Activated T-cell treated with anti-CD3 and anti-CD28 coated beads for 4 hours (primary cell): ENCODE results near the gene KCNE1.
"Not testable (repeated sequence)": the region's sequence is repeated elsewhere in the genome, so short reads cannot be mapped to it uniquely, and the experiment has no call there.

Experiments used
- DNase-seq: peaks from one replicate; pipeline ENCODE4 v3.0.0-alpha.2; 2020

The KCNE1 gene

DNA sequence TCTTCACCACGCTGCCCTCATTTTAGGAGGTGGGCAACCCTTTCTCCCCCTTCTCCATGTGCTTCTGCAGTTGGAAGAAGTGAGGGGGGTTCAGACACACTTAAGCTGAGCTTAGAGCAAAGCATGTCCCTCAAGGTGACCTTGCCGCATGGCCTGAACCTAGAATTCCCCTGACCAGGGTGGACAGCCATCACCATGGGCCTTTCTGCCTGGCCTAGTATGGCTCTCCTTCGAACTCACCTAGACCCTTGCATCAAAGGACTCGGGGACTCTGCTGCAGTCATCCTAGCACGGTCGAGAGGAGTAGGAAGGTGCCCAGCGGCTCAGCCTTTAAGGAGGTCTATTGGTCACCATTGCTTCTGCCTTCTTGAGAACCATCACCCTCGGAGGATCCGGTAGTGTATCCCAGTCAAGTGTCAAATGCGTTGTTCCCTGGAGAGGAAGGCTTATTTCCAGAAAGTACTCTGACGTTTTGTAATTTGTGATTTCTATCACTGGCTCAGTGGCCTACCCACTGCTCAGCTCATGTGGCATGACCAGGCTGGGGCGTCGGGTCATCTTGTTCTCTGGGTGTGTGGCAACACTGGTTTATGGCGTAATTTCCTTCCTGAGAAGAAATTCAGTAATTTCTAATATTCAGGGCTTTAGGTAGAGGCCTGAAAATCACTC is at the start of gene KCNE1:
KCNE1 (minus strand) TSS at position 424 of the 669 bp plus-strand sequence. CDS start 62,576 bp downstream, outside the sequence.
- no peak for DNase-seq

DNA sequence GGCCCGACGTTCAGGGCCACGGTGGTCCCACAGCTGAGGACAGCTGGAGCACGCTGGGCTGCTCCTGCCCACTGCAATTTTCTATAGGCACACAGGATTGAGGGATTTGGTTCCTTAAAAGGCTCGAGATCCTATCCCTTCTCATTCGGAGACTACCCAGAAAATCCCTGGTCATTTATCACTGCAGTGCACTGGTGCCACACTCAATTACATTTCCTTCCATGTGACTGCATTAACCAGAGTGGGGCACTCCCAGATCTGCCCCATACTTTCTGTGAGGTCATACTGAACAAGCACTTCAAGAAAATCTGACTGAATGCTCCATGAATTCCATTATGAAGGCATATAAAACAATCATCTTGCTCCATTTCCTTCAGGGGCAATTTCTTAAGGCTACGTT is 49.8 kb upstream of the KCNE1 start:
- DNase-seq: no peak

DNA sequence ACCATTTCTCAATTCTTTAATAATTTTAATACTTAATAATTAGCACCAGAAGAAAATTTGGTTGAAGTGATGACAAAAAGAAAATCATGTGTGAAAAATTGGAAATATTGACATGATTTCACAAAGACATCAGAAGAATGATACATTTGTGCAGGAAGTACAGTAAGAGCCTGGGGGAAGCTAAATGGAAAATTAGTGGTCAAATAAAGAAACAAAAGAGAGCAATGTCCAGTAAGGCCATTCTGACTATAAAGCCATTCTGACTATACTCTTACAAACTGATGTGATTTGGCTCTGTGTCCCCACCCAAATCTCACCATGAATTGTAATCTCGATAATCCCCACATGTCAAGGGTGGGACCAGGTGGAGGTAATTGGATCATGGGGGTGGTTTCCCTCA is 48.6 kb upstream of the KCNE1 start:
- DNase-seq: no peak

DNA sequence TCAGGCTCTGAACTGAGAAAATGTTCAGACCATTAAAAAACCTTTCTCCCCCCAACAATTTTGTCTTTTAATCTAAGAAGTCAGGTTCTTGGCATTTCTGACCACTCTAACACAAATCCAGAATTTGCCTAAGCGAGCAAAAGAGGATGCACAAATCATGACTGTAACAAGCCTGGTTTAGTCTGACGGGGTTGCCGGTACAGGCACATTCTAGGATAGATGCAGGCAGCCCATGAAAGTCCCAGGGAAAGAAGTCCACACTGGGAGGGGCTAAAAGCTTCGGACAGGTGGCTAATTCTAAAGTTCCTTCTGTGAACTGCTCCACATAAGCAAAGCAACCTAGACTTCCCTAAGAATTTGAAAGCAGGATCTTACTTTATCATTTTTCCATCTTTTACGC is 48.0 kb upstream of the KCNE1 start:
- no peak for DNase-seq

DNA sequence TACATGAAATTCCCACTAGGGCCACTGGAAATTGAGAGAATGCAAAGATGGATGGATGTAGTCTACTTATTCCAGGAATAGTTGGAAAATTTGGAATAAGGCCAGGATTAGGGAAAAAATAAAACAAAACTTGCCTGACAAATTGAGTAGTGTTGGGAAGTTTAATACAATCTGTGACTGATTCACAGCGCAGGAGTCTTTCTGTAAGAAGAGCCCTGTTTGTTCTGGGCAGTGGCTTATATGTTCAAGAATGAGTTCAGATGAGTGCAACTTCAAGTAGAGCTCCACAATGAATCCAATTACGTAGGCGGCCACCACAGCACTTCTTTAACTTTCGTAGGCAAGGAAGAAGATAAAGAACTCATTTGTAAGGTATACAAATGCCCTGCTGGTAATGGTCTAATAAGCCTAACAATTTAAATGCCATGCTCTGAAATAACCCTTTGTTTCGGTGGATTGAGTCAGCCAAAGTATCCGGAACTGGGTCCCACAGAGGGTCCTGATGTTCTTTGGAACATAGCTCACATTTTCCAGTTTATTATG is 47.1 kb upstream of the KCNE1 start:
- DNase-seq: no peak

DNA sequence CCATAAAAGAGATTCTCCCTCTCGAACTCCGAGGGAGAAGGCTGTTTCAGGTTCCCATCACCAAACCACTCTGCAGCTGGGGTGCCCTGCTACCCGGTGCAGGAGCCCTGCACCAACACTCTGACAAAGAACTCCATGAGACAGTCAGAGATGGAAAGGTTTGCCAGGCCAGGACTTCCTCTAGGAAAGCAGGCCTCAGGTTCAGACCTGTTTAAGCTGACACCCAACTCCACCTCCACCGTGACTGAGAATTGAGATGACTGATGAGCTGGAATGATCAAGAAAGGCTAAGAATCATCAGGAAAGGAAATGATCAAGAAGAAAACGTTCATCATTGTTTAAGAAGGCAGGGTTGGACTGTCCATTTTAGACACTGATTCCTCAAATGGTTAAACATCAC is 46.2 kb upstream of the KCNE1 start:
- no peak for DNase-seq

DNA sequence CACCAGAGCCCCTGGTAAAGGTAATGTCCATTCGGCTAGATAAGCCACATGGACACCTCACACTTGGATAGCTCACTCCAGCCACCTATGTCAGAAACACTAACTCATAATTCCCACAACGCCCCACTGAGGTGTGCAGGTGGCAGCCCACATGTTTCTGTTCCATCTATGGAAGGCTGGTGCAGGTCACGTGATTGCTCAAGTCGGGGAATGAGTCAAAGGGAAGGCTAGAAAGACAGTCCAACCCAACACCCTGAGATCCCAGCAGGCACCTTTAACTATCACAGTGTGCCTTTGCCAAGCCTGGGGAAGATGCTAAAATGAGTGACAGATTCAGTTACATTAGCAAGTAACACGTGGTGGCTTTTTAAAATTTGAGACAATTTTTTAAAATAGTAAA is 45.3 kb upstream of the KCNE1 start:
- no peak for DNase-seq

DNA sequence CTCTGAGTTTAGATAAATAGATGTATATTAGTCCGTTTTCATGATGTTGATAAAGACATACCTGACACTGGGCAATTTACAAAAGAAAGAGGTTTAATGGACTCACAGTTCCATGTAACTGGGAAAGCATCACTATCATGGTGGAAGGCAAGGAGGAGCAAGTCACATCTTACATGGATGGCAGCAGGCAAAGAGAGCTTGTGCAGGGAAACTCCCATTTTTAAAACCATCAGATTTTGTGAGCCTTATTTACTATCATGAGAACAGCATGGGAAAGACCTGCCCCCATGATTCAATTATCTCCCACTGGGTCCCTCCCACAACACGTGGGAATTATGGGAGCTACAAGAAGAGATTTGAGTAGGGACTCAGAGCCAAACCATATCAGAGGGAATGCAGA is 42.7 kb upstream of the KCNE1 start:
- DNase-seq: not testable (repeated sequence)

DNA sequence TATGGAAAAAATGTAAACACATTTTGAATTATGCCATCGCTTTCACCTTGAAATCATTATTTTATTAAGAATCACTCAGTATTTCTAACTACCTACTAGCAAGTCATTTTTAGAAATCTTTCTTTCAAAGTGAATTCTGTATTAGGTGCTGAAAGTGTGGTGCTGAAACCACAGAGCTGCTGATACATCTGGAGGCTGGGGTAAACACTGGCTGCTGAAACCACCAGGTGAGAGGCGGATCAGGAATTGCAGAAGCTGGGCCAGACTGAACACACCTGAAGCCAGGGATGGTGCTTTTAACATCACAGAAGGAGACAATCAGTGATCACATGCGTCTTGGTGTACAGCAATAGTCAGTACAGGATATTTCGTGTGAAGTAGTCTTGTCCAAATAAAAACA is 42.2 kb upstream of the KCNE1 start:
- DNase-seq: no peak

DNA sequence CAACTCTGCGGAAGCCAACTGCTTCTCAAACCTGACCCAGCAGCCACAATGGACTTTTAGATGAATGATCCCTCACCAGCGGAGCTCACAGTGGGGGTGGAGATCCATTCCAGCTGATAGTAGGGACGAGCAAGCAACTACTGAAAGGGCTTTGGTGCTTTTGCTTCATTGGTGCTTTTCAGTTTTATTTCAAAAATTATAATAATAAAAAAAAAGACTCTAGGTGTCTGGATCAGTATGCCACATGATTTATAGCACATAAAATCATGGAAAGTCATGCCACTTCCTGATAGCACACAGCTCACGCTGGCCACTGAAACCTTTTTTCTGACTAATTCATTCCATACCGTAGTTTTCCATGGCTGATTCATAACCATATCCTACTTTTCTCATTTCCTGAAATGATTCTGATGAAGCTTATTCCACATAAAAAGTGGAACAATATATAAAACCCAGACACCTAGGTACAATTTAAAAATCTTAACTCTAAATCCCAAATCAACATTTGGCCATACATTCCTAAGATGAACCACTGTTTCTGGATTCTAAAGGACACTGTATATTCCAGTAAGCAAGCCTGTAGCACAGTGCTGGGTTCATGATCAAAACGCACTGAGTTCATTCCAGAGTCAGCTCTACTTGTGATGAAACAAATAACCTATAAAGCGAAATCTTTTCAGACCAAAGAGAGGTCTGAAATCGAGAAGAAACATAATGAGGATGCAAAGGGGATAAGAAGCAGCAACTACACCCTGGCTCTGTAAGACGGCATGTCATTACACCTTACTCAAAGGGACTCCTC is 41.3 kb upstream of the KCNE1 start:
- no peak for DNase-seq

DNA sequence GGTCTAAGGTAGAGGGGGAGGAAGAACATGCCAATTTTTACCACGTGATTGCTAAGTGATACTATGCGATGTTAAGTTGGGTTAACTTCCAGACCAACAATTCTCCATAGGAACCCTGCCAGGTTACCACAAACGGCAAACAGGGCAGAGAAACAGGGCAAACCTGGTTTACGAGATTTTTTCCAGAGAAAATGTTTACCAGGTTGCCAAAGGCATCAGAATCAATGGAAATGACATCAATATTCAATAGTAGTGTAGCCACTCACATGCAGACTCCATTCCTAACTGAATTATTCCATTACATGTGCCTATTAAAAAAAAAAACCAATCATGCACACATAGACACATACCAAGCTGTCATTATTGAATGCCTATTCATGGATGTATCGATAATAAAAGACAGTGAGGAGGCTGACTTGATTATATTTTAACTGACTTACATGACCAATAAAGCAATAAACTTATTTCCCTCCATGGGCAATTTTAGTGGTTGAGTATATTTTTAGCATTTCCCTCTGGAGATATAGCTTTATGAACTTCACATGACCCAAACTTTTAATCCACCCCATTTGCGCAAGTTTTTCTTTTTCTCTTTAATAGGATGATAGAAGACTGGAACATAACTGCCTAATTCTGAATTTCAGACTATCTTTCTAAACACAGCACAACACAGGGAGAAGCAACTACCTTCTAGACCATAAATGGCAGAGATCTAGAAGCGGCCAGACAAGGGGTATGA is 40.5 kb upstream of the KCNE1 start:
- no peak for DNase-seq

DNA sequence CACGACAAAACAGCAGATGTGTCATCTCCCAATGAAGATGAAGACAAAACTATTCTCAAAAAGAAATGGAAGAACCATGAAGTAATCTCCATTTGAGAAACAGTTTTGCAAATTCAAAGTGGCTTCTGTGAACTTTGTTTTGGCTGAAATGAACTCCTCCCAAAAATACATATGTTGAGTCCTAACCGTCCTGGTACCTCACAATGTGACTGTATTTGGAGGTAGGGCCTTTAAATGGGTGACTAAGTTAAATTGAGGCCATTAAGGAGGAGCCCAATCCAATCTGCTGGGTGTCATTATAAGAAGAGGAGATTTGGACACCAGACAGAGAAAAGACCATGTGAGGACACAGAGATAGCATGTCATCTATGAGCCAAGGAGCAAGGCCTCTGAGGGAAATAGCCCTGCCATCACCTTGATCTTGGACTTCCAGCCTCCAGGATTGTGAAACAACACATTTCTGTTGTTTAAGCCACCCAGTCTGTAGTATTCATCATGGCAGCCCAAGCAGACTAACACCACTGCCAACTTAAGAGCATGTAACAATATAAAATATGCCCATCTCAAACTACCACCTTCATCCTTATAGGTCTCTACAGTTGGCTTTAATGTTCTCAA is 38.3 kb upstream of the KCNE1 start:
- DNase-seq: no peak

DNA sequence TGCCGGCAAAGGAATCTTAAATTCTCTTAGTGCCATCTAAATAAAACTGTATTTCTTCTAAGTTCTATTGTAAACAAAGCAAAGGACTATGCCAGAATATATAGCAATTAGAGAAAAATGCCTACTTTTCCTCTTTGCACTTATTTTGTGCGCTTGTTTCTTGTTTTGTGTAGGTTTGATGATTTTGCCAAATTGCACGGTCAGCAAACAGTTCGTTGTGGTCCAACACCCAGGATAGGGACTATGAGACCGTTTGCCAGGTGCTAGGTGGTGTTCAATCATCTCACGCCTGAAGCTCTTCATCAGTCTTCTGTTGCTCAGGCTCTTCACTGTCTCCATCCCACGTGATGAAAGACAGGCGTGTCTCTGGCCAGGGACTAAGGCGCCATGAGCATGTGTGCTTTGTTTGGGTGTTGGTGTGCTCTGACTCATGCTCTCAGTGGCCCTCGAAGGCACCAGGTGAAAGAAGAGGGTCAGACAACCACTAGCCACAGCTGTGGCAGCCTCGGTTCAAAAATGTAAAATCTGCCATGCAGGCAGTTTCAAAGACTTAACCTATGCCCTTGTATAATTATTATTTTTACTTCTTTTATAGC is 36.9 kb upstream of the KCNE1 start:
- no peak for DNase-seq

DNA sequence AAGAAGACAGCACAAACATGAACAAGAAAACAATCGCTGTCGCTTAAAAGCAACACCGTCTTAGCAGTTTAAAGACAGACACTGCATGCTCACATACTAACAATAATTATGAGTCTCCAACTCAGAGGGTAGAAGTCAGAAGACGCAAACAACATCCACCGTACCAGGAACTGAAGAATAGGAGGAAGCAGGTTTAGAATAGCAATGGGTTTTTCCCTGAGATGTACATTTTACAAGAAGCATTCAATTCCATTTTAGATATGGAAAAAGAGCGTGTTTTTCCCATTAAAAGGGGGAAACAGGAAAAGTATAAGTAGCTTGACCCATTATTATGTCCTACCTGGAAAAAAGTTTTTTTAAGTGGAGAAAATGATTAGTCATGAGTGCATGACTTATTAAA is 34.5 kb upstream of the KCNE1 start:
- no peak for DNase-seq

DNA sequence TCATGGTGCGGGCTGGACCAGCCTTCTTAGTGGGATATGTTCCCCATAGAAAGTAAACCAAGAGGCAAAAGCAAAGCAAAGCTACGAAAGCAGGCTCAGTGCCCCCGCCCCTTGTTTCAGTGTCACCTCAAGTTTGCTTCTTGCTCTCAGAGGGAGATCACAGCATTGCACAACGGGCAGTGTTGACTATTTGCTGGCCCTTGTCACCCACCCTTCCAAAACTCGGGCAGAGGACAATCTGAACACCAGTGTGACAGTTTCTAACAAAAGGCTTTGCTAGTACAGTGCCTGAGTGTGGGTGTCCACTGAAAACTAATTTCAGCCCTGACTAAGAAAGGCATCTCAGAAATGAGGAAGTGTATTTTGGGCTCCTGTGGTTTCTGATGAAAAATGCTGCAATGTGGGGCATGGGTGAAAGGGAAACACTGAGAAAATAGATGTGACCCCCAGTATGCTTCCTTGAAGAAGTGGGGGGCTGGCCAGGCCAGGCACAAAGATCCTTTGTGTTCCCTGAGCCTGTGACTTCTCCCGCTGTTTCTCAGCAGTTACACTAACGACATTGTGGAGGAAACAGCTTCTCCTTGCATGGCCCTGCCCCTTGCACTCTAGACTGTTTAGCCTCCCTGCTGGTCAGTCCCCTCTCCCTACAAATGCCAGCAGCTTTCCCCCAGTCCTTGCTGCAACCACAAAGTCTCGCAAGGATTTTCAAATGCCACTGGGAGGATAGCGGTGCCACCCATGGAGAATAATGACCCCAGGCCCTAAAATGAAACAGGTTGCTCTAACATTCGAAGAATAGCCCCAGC is 33.3 kb upstream of the KCNE1 start:
- DNase-seq: no peak

DNA sequence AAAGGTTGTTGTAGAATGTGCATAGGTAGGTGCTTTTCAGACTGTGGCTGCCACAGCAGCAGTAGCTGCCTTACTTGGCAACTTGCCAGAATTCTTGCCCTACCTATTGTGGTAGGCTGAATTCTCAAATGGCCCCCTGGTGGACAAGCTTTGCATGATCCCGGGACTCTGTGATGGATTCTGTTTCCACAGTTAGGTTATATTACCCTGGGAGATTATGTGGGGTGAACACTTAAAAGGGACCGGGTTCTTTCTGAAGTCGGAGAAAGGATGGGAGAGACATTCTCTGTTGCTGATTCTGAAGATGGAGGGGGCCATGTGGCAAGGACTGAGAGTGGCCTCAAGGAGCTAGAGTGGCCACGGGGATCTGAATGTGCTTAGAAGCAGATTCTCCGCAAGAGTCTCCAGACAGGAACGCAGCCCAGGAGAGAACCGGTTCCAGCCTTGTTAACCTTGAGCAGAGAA is 32.1 kb upstream of the KCNE1 start:
- DNase-seq: peak; percentile 30

DNA sequence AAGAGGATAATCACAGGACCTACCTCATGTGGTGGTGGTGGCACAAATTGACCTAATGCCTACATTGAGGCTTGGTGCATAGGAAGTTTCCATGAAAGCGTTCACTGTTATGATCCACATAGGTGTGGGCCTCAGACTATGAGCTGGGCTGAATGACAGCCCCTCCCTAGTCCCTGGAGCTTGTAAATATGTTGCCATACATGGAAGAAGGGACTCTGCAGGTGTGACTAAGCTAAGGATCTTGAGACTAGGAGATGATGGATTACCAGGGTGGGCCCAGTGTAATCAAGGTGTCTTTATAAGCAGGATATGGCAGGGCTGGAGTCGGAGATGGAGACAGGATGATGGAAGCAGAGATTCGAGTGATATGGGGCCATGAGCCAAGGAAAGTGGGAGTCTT is 31.0 kb upstream of the KCNE1 start:
- no peak for DNase-seq

DNA sequence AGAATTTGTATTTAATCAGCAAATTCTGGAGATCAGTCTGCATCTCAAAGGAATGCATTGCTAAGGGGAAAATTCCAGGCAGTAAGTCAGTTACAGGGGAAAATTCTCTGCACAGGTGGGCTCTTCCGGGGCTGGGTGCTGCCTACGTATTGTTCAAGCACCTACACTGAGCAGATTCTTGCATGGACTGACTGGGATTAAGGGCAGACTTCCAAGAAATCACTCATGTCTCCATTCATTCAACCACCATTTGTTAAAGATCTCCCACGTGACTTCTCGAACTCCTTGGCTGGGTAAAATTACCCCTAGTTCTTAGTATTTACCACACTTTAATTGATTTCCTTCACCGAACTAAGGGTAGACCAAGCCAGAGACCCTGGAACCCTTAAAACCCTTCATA is 28.2 kb upstream of the KCNE1 start:
- DNase-seq: no peak

DNA sequence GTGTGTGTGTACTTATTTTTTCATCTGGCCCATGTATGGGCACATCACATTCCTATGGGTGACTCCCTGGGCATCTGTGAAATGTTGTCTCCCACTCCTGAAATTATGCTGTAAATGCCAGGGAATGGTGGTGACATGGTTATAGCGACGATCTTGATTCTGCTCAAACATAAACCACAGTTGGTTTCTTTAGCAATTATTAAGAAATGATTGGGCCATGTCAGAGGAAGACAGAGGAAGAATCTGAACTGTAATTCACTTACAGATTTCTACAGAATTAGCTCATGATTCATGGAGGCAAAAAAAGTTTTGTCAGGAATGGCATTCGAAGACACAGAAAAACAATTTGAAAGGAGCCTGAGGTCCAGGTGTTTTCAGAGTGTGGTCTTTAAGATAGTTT is 25.8 kb upstream of the KCNE1 start:
- DNase-seq: no peak

DNA sequence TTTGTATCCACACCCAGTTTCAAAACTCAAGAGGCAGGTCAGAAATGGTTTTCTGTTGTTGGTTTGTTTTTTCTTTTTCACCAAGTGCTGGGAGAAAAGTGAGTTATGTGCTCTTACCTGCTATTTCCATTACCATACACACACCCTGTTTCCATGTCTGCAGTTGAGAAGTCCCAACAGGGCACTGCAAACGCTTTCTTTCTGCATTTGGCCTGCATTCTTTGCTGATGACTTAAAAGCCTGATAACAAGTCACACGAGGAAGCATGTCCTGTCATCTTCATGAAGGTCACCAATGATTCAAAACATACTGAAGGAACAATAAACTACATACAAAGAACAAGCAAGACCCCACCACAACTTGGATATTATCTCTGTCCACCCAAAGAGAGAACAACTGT is 24.8 kb upstream of the KCNE1 start:
- DNase-seq: no peak

DNA sequence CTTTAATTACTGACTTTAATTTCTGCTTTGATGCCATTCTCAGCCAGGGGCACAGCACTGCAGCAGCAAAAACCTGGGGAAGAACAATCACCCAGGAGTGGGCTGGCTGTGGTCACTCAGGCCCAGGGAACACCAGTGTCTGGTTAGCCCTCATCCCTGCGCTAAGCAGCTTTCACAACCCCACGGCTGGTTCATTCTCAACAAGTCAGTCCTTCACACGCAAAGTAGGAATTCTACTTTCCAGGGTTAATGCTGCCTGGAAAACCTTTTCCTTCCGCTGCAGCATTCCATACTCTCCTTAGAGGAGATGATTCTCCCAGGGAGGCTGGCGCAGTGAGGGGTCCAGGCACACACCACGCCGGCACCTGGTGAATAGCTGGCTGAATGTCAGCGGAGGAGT is 24.3 kb upstream of the KCNE1 start:
- no peak for DNase-seq

DNA sequence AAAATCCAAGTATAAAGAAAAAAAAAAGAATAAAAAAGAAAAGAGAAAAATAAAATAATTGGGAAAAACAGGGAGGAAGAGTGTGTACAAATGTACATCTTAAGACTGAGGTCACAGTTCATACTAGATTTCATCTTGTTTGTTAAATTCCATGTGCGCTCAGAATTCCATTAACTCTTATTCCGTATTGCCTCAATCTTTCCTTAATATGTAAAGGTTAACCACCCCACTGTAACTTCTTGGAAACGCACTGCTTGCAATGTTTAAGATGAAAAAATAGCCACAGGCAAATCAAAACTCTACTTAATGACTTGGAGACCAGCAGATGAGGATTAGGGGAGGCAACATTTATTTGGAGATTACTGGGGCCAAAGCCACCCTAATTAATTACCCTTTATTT is 23.9 kb upstream of the KCNE1 start:
- DNase-seq: no peak
